ENCODE data around the gene CPNE4.

Gene CPNE4

GRCh38 chr3:131856171-131856570, 178.6 kb downstream of the CPNE4 start:
- no peak for DNase-seq

GRCh38 chr3:131850223-131850622, 184.6 kb downstream of the CPNE4 start:
- DNase-seq = no peak

GRCh38 chr3:131849616-131850015, 185.2 kb downstream of the CPNE4 start:
- DNase-seq = no peak

- no peak for DNase-seq
Measured at GRCh38 chr3:131847966-131848510, 186.8 kb downstream of the CPNE4 start.

DNA sequence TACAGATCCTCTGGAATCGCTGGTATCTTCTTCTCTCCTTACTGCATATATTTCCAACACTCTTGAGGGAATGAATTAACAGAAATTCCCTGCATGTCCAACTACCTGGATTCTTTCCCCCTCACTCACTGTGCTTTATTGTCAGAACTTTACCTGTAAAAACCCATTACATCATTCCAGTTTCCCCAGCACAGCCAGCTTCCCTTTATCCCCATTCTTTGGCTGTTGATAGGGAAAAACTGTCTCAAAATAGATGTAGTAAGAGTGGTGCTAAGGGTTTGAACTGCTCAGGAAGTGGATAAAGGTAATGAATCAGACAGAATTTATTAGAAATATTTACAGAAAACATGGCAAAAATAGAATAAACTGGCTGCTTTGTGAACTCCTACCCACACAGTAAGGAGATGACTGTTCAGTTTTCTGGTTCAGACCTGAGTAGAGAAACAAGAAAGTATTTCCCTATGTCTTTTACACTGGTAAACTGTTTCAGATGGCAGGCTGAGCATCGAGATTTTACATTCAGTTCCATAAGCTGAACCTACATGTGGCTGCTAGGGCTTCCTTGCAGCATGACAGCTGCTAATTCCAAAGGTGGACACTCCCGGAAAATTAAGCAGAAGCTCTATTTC, 188.4 kb downstream of the CPNE4 start:
- DNase-seq = no peak

- no peak for DNase-seq
Measured at GRCh38 chr3:131843174-131843573, 191.6 kb downstream of the CPNE4 start.

DNA sequence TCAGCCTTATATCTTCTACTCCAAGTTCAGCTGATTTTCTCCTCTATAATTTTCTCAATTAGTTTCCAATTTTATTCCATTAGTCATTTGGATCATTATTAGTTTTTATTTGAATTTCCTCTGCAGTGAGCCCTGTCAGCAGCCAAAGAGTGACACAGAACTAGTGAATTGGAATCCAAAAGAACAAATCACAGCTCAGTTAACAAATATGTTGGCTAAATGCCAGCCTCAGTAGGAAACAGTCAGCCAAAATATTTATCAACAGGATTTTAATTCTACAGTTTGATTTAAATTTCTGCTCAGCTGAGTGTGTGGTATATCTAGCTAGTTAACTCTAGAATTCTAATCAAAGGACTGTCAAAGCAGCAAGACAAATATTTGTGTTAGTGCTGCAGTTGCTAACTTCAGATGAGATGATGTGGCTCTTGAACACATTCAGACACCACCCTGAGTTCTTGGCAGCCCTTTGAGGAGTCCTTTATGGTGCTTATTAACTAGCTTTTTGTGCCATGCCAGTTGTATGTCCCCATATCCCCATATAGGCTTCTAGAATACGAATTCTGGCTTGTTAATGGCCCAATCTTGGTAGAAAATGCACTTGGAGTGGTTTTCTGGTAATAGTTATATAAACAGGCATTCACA, 194.5 kb downstream of the CPNE4 start:
- DNase-seq = no peak

DNA sequence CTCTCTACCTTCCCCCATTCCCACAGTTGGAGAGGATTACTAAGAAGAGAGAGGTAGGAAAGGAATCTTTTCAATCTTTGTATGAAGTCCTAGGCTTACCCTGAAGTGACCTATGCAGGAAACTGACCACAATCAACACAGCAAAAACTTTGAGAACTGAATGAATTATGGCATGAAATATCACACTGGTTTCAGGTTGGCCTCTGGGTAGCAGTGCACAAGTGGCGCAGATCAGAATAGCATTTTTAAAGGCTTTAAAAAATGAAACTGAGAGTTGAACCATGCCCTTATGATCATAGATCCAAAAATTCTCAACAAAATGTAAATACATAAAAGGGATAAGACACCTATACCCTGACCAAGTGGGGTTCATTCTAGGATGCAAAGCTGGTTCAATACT, 198.9 kb downstream of the CPNE4 start:
- no peak for DNase-seq

GRCh38 chr3:131831608-131832007, 203.2 kb downstream of the CPNE4 start:
- DNase-seq = no peak

DNA sequence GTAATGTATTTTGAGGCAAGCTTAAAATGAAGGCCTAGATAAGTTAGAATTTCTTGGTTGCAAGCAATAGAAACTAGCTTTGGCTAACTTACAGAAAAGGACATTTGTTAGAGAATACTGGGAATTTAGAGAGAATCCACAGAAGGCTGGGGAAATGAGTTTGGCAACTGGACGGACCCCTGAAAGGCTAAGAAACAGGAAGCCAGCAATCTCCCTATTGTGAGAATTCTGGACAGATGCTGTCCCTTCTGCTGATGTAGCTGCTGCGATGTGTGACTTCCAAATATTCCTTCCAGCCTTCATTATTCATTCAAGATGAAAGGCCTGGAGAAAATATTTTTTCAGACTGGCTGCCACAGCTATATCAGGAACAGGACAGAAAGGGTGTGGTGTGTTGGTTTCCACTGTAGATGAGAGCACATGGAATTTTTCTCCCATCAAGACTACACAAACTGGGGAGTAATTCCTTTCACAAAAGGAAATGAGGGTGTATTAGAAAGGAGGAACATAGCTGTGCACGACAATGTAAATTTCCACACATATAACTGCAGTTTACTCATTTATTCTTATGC, 213.5 kb downstream of the CPNE4 start:
- no peak for DNase-seq

DNA sequence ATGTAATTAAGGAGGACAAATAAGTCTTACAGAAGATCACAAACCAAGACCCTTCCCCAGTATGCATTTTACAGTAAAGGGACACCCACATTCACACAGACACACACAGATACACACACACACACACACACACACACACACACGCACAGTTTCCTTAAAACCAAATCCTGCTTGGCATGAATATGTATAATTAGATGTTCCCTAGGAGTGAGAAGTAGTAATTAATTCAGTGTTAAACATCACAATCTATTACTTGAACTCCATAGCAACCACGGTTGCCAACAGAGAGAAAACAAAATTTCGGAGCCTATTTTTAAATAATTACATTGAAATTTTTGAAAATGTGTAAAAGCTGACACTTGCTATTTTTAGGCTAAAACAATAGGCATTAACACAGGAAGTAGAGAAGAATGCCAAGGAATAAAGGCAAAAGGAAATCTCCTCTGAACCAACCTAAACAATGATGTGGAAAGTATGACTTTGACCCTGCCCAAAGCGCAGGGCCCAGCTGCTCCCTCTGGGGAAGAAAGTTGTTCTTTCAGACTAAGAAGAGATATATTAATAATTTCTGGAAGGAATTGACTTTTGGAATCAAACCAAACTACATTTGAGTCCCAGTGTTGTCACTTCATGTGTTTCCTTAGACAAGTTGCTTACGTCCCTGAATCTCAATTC, 215.3 kb downstream of the CPNE4 start:
- no peak for DNase-seq

- DNase-seq = no peak
Measured at GRCh38 chr3:131812433-131812832, 222.4 kb downstream of the CPNE4 start.

GRCh38 chr3:131811481-131811880, 223.3 kb downstream of the CPNE4 start:
- DNase-seq = no peak

- DNase-seq = no peak
Measured at GRCh38 chr3:131807822-131808221, 227.0 kb downstream of the CPNE4 start.

DNA sequence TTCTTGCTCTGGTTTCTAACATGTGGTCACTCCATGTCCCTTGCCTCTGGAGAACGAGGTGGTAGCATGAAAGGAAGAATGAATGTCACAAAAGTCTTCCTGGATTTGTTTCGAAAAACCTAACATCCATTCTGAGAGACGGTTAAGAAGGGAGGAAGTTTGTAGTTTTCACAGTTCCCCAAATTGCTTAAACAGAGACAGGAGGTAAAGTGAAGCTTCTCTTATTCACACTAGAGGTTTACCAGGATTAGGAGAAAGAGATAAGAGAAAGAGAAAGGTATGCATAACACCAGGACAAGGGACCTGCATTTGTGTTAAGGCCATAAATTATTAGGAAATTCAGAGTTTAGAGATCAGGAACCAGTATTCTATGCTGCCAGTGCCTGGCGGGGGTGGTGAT, 228.1 kb downstream of the CPNE4 start:
- no peak for DNase-seq

DNA sequence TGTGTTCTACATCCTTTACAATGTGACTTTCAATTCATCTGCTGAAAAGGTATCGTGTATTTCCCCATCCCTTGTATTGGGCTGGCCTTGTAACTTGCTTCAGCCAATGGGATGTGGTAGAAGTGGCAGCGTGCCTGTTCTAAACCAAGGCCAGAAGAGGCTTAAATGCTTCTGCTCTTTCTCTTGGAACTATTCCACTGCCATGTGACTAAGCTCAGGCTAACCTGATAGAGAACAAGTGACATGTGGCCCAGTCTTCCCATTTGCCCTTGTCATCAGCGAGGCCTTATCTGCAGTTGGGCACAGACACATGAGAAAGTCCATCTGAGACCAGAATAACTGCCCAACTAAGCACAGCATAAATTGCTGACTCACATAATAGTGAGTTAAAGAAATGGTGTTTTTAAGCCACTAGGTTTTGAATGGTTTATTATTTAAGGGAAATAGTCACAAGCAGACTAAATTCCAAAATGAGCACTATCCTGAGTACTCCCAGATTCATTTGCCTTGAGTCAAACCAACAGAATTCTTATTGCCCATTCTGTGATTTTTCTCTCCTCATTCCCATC, 230.2 kb downstream of the CPNE4 start:
- no peak for DNase-seq

DNA sequence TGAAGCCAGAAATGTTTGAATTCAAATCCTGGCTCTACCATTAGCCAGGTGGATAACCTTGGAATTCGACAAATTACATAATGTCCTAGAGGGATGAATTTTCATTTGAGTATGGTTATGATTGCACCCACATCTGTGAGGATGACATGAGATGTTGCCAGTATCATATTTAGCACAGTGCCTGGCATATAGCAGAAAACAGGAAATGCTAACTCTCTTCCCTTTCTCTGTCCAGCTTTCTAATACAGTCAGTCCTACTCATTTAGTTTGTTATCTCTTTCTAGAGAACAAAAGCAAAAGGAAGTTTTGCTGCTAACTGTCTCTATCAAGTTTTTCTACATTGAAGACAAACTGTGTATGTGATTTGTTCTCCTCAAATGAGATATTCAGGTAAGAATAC, 231.7 kb downstream of the CPNE4 start:
- no peak for DNase-seq

- DNase-seq = no peak
Measured at GRCh38 chr3:131802029-131802428, 232.8 kb downstream of the CPNE4 start.

DNA sequence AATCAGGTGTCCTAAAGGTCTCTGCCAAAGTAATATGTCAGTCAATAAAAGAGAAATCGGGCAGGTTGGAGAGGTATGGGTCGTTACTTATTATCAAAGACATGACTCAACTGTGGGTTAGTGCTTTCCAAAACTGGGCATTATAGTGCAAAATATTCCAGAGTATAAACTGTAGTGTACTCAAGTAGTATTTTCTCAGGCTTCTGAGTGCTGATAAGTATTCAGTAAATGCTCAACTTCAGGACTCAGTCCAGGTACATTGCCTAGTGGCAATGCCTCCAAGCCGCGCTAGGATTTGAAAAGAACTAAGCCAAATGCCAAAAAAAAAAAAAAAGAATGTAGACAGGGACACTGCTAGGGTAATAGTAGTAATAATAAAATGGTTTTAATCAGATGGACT, 233.2 kb downstream of the CPNE4 start:
- DNase-seq = no peak

DNA sequence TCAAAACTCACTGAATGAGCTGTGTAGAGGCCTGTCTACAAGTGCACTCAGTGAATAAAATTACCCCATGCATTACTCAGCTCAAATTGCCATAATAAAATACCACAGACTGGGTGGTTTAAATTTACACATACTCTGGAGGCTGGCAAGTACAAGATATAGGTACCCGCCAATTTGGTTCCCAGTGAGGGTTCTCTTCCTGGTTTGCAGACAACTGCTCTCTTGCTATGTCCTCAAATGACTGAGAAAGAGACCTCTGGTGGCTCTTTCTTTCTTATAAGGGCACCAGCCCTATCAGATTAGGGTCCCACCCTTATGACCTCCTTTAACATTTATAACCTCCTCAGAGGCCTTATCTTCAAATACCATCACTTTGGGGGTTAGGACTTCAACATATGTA, 237.0 kb downstream of the CPNE4 start:
- DNase-seq = no peak

DNA sequence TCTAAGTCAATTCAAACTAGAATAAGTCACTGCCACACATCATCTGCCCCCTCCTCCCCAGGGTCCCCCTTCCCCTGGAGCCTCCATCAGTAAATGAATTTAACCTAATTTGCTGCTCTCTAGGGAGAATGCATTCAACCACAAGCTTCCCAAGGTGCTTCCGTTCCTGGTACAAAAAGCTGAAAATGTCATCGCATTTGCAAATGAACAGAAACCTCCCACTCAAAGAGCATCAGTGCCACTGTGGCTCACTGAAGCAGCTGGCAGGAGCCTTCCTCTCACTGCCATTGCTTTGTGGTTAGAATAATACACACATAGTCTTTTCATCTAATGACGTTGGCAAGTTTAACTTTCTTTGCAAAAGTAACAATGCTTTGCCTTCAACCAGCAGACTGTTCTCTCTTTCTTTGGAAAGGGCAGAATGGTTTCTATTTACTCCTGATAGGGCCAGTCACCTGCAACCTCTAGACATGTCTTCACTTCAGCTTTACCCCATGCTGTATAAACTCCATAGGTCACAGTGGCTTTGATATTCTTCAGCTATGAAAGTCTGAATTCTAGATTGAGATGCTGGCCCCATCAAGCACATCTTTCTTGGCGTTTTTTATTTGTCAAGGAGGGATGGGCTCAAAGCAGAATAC, 238.1 kb downstream of the CPNE4 start:
- DNase-seq = no peak

DNA sequence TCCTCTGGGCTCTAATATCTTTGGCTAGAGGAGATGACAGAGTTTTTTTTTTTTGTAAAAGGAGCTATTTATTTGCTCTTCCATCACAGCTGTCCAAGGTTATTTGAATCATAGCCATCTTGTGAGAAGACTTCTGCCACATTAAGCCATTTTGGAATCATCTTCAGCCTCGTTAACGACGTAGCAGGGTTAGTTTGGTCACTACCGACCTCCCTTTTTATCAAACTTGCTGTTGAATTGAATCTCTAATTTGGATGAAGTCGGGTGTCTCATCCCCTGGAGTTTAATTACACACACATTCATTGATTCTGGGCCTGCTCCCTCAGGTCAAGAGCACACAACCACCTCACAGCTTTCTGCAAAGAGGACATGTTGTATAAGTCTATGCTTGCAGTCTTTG, 238.7 kb downstream of the CPNE4 start:
- no peak for DNase-seq

All from stimulated activated CD4-positive, alpha-beta T cell treated with anti-CD3 and anti-CD28 coated beads, Interleukin-12 subunit alpha, Interleukin-12 subunit beta, amount 100 ng/mL, for 4 hours (primary cell).